ENCODE results near the gene KIAA1217.

GRCh38 chr10:24503461-24504320 is 294.8 kb downstream of the KIAA1217 start:
- no peak for TF ChIP-seq POLR2A (IDR thresholded peaks at IDR 0.05; ENCODE audit: low read length)
- no peak for TF ChIP-seq GATA1 (IDR thresholded peaks at IDR 0.05; ENCODE audit: low read depth, low read length)
